ENCODE measurements around the gene PHOSPHO2. TPM values are rescaled to one million over a fixed set of nuclear protein-coding genes. Genes with fewer than 3 reads are reported as not detected.

The PHOSPHO2 gene
- total RNA-seq, 1 experiment from 2014 or later, result 6.9 TPM

DNA sequence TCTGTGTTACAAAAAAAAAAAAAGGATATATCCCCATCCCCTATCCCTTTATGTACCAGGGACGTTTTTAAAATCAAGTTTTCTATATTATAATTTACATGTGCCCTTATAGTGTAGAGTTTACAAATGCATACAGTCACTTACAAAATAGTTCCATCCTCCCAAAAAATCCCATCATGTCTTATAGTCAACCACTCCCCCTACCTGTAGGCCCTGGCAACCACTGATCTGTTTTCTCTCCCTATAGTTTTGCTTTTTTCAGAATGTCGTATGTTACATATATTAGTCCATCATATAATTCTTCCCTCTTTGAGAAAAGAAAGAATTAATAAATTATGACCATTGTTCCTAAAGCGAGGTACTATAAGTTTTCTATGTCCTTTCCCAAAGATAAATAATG, 17.9 kb upstream of the PHOSPHO2 start:
- intact Hi-C loops (cut with micrococcal nuclease; ENCODE audit: unreplicated experiment), result loop anchor here (2.0 kb wide), 1 partner anchor 148 kb away; no protein-coding TSS in a partner anchor
- BruUV-seq (replicated peaks), result no TSS peak
- H3K9me3 ChIP-seq (ENCODE audit: low read depth, low read length, poor library complexity, severe bottlenecking), result no peaks in the 10 kb centered on the region
- no peaks in the 10 kb centered on the region for H3K27me3 ChIP-seq (replicated peaks; ENCODE audit: insufficient read depth, low read depth, low read length, poor library complexity)
- ChIA-PET CTCF (no interaction called here), POLR2A (ENCODE audit: low non-redundant PET) (no interaction called here)
- H3K4me3 ChIP-seq (ENCODE audit: low read depth, low read length, poor library complexity, severe bottlenecking), result no peak overlapping the region
- no peaks in the 10 kb centered on the region for H3K36me3 ChIP-seq (ENCODE audit: insufficient read depth, low read length, poor library complexity, severe bottlenecking)
- H3K4me1 ChIP-seq (ENCODE audit: insufficient read depth, low read length, poor library complexity, severe bottlenecking), result no peaks in the 10 kb centered on the region
- DNase-seq (ENCODE audit: low spot score), result peak; percentile 19
- no peak overlapping the region for H3K27ac ChIP-seq (ENCODE audit: low read depth, low read length, poor library complexity, severe bottlenecking)
- no peak for TF ChIP-seq EZH2 (IDR thresholded peaks at IDR 0.05; ENCODE audit: borderline replicate concordance, low read depth, low read length, poor library complexity, severe bottlenecking)
- TF ChIP-seq, protein P1, sequence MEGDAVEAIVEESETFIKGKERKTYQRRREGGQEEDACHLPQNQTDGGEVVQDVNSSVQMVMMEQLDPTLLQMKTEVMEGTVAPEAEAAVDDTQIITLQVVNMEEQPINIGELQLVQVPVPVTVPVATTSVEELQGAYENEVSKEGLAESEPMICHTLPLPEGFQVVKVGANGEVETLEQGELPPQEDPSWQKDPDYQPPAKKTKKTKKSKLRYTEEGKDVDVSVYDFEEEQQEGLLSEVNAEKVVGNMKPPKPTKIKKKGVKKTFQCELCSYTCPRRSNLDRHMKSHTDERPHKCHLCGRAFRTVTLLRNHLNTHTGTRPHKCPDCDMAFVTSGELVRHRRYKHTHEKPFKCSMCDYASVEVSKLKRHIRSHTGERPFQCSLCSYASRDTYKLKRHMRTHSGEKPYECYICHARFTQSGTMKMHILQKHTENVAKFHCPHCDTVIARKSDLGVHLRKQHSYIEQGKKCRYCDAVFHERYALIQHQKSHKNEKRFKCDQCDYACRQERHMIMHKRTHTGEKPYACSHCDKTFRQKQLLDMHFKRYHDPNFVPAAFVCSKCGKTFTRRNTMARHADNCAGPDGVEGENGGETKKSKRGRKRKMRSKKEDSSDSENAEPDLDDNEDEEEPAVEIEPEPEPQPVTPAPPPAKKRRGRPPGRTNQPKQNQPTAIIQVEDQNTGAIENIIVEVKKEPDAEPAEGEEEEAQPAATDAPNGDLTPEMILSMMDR (conservative IDR thresholded peaks at IDR 0.05; ENCODE audit: low read depth, low read length), result peak; percentile 63

DNA sequence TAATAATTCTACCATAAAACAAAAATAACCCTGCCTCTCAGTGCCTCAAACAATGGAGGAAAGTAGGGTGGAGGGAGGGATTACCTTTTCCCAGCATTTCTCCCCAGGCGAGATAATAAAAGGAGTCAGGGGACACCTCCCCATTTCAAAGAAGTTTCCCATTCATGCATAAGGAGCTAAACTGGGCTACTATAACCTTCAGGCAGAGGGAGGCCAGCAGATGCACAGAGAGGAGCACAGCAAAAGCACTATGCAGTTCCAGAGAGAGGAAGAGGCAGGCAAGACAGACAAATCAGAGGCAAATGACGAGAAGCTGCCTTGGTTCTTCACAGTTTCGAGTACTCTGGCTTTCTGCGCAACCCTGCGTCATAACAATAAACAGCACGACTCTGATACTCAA, 17.4 kb upstream of the PHOSPHO2 start:
- POLR2A ChIA-PET (ENCODE audit: low non-redundant PET), result no interaction called here

DNA sequence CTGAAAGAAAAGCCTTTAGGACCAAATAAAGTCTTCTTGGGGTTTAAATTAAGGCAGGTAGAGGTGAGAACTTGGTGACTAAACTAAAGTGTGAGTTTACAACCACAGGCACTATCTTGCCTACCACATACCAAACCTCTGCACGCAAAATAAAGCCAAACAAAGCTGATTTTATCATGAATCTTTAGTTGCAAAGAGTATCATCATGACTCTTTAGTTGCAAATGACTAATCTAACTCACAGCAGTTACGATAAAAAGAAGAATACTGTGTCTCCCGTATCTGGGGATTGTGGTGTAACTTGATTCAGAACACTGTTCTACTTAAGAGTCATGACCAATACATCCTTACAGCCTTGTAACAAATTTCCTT, 11.2 kb upstream of the PHOSPHO2 start:
- Histone ChIP-seq H3K36me3 (ENCODE audit: insufficient read depth, low read length, poor library complexity, severe bottlenecking) (no peaks in the 10 kb centered on the region), H3K4me1 (ENCODE audit: insufficient read depth, low read length, poor library complexity, severe bottlenecking) (no peaks in the 10 kb centered on the region), H3K27ac (ENCODE audit: low read depth, low read length, poor library complexity, severe bottlenecking) (no peak overlapping the region), H3K4me3 (ENCODE audit: low read depth, low read length, poor library complexity, severe bottlenecking) (no peak overlapping the region), H3K27me3 (replicated peaks; ENCODE audit: insufficient read depth, low read depth, low read length, poor library complexity) (no peaks in the 10 kb centered on the region), H3K9me3 (ENCODE audit: low read depth, low read length, poor library complexity, severe bottlenecking) (no peaks in the 10 kb centered on the region)
- intact Hi-C loops (cut with micrococcal nuclease; ENCODE audit: unreplicated experiment), result no loop called here
- no TSS peak for BruUV-seq (replicated peaks)
- ChIA-PET CTCF (no interaction called here), POLR2A (ENCODE audit: low non-redundant PET) (no interaction called here)
- TF ChIP-seq EZH2 (IDR thresholded peaks at IDR 0.05; ENCODE audit: borderline replicate concordance, low read depth, low read length, poor library complexity, severe bottlenecking), result no peak
- TF ChIP-seq, protein P1 (conservative IDR thresholded peaks at IDR 0.05; ENCODE audit: low read depth, low read length), result no peak
- DNase-seq (ENCODE audit: low spot score), result no peak

More for the DNA sequence above, 17.4 kb upstream of the PHOSPHO2 start:
- no peaks in the 10 kb centered on the region for H3K27me3 ChIP-seq (replicated peaks; ENCODE audit: insufficient read depth, low read depth, low read length, poor library complexity)
- no TSS peak for BruUV-seq (replicated peaks)
- H3K4me1 ChIP-seq (ENCODE audit: insufficient read depth, low read length, poor library complexity, severe bottlenecking), result no peaks in the 10 kb centered on the region
- intact Hi-C loops (cut with micrococcal nuclease; ENCODE audit: unreplicated experiment), result loop anchor here (2.0 kb wide), 1 partner anchor 148 kb away; no protein-coding TSS in a partner anchor
- H3K9me3 ChIP-seq (ENCODE audit: low read depth, low read length, poor library complexity, severe bottlenecking), result no peaks in the 10 kb centered on the region
- no peaks in the 10 kb centered on the region for H3K36me3 ChIP-seq (ENCODE audit: insufficient read depth, low read length, poor library complexity, severe bottlenecking)
- CTCF ChIA-PET, result no interaction called here
- DNase-seq (ENCODE audit: low spot score), result no peak
- TF ChIP-seq, protein P1 (conservative IDR thresholded peaks at IDR 0.05; ENCODE audit: low read depth, low read length), result no peak
- no peak for TF ChIP-seq EZH2 (IDR thresholded peaks at IDR 0.05; ENCODE audit: borderline replicate concordance, low read depth, low read length, poor library complexity, severe bottlenecking)
- no peak overlapping the region for H3K4me3 ChIP-seq (ENCODE audit: low read depth, low read length, poor library complexity, severe bottlenecking)
- H3K27ac ChIP-seq (ENCODE audit: low read depth, low read length, poor library complexity, severe bottlenecking), result no peak overlapping the region
